GF-D8 (cell line): Measurements from ENCODE around the gene AZI2.

Experiments used
- DNase-seq: peaks from one replicate; lab custom pipeline; 2025; lab: John Stamatoyannopoulos, UW

The AZI2 gene

GRCh38 chr3:28348629-28349468, at the start of gene AZI2, which contains the start of gene ZCWPW2:
Gene AZI2, minus strand, starts transcription at chr3:28348824. Its CDS starts 8,207 bp downstream, at chr3:28340617.
Gene ZCWPW2, plus strand, starts transcription at chr3:28348721. Its CDS starts 64,348 bp downstream, at chr3:28413069.
- peak; percentile 82 for DNase-seq

GRCh38 chr3:28388978-28389377, 40.4 kb upstream of the AZI2 start:
- no peak for DNase-seq

GRCh38 chr3:28386049-28386448, 37.4 kb upstream of the AZI2 start:
- no peak for DNase-seq

GRCh38 chr3:28376424-28376823, 27.8 kb upstream of the AZI2 start:
- no peak for DNase-seq

- DNase-seq, result no peak
Measured at GRCh38 chr3:28349469-28350000, 911 bp upstream of the AZI2 start.

- no peak for DNase-seq
Measured at GRCh38 chr3:28348265-28348628, 377 bp downstream of the AZI2 start.

- peak; percentile 85 for DNase-seq
Measured at GRCh38 chr3:28347374-28348264, 1.0 kb downstream of the AZI2 start.

- no peak for DNase-seq
Measured at GRCh38 chr3:28345690-28346089, 2.9 kb downstream of the AZI2 start.

GRCh38 chr3:28343144-28343543, 5.5 kb downstream of the AZI2 start:
- DNase-seq, result no peak

GRCh38 chr3:28337230-28337629, 11.4 kb downstream of the AZI2 start:
- DNase-seq, result no peak

GRCh38 chr3:28335246-28335645, 13.4 kb downstream of the AZI2 start:
- no peak for DNase-seq

GRCh38 chr3:28334552-28334951, 14.1 kb downstream of the AZI2 start:
- no peak for DNase-seq

GRCh38 chr3:28328188-28329151, 20.2 kb downstream of the AZI2 start:
- DNase-seq, result no peak

- DNase-seq, result peak; percentile 22
Measured at GRCh38 chr3:28326458-28326926, 22.1 kb downstream of the AZI2 start.

- no peak for DNase-seq
Measured at GRCh38 chr3:28322464-28322863, 26.2 kb downstream of the AZI2 start.

- no peak for DNase-seq
Measured at GRCh38 chr3:28320981-28321380, 27.6 kb downstream of the AZI2 start.

- DNase-seq, result no peak
Measured at GRCh38 chr3:28317438-28318022, 31.1 kb downstream of the AZI2 start.

- no peak for DNase-seq
Measured at GRCh38 chr3:28316226-28316625, 32.4 kb downstream of the AZI2 start.

GRCh38 chr3:28315711-28316110, 32.9 kb downstream of the AZI2 start:
- DNase-seq, result no peak

- DNase-seq, result peak; percentile 50
Measured at GRCh38 chr3:28308196-28308595, 40.4 kb downstream of the AZI2 start.

- no peak for DNase-seq
Measured at GRCh38 chr3:28301688-28302087, 46.9 kb downstream of the AZI2 start.
